SK-N-SH (cell line): Measurements from ENCODE around the gene GALNS. TPM values are rescaled to one million over a fixed set of nuclear protein-coding genes. Genes with fewer than 3 reads are reported as not detected.
"Not testable (repeated sequence)": the region's sequence is repeated elsewhere in the genome, so short reads cannot be mapped to it uniquely, and the experiment has no call there.

Experiments used
- CTCF ChIA-PET: fragments of 300-600, 350-600 bp; formaldehyde crosslinking; extraction: SDS; loops from one replicate; lab custom pipeline; 2021; lab: Yijun Ruan, JAX
- POLR2A ChIA-PET: fragments of 350-600 bp; sonication (Branson Sonifier 250); formaldehyde crosslinking; extraction: SDS; loops from one replicate; lab custom pipeline; 2020; ENCODE audit warnings: antibody characterized with exemption, inconsistent platforms; lab: Yijun Ruan, JAX
- DNase-seq: peaks from one replicate; pipeline ENCODE4 v3.0.0; 2012
- H2AFZ ChIP-seq: fragments of 200-600 bp; sonication (generic); 2 replicates; pipeline ENCODE4 v1.8.1; 2016; ENCODE audit warnings: antibody characterized with exemption, mild to moderate bottlenecking, low read depth
- H3F3A ChIP-seq: fragments of 200-600 bp; sonication (generic); replicated peaks from 2 replicates; pipeline ENCODE3; 2016; ENCODE audit warnings: antibody characterized with exemption, mild to moderate bottlenecking; ENCODE audit not compliant: insufficient read depth
- H3K27ac ChIP-seq, 2 experiments: fragments of 200-500 bp in 1 of 2; fragments of 200-600 bp in 1 of 2; sonication (Bioruptor generic) in 1 of 2; sonication (generic), shearing (Covaris generic) in 1 of 2; 2 replicates each; pipeline versions ENCODE4 v1.5.1 to v1.6.1; 2014 to 2016; ENCODE audit warnings: low read depth in 2 of 2, inconsistent platforms in 1 of 2, low read length in 1 of 2, mild to moderate bottlenecking in 1 of 2, mixed read lengths in 1 of 2
- H3K27me3 ChIP-seq: fragments of 200-600 bp; sonication (generic), shearing (Covaris generic); 2 replicates; pipeline ENCODE4 v1.6.1; 2016; ENCODE audit warnings: mixed run types; ENCODE audit not compliant: insufficient read depth
- H3K36me3 ChIP-seq, 2 experiments: fragments of 200-500 bp in 1 of 2; fragments of 200-600 bp in 1 of 2; sonication (Bioruptor generic) in 1 of 2; sonication (generic) in 1 of 2; replicated peaks in 1 of 2; 2 replicates each; pipeline versions ENCODE3 to v1.5.1; 2014 to 2016; ENCODE audit warnings: low read length in 1 of 2, mild to moderate bottlenecking in 1 of 2; ENCODE audit not compliant: insufficient read depth in 2 of 2, control insufficient read depth in 1 of 2
- H3K4me1 ChIP-seq, 2 experiments: fragments of 200-500 bp in 1 of 2; fragments of 200-600 bp in 1 of 2; sonication (Bioruptor generic) in 1 of 2; sonication (generic), shearing (Covaris generic) in 1 of 2; 2 replicates each; pipeline versions ENCODE4 v1.5.1 to v1.6.1; 2014 to 2016; ENCODE audit warnings: low read depth in 1 of 2, low read length in 1 of 2, mixed run types in 1 of 2; ENCODE audit not compliant: insufficient read depth in 2 of 2, control insufficient read depth in 1 of 2
- H3K4me2 ChIP-seq: fragments of 200-600 bp; sonication (generic), shearing (Covaris generic); 2 replicates; pipeline ENCODE4 v1.6.1; 2017; ENCODE audit warnings: mixed run types
- H3K4me3 ChIP-seq, 2 experiments: fragments of 200-500 bp in 1 of 2; fragments of 200-600 bp in 1 of 2; sonication (Bioruptor generic) in 1 of 2; sonication (generic), shearing (Covaris generic) in 1 of 2; 2 replicates each; pipeline versions ENCODE4 v1.5.1 to v1.8.1; 2014 to 2016; ENCODE audit warnings: low read depth in 2 of 2, inconsistent platforms in 1 of 2, low read length in 1 of 2, mild to moderate bottlenecking in 1 of 2, mixed read lengths in 1 of 2, moderate library complexity in 1 of 2
- H3K79me2 ChIP-seq: fragments of 200-600 bp; sonication (generic); 2 replicates; pipeline ENCODE4 v1.8.1; 2017; ENCODE audit warnings: mild to moderate bottlenecking; ENCODE audit not compliant: insufficient read depth
- H3K9ac ChIP-seq: fragments of 200-600 bp; sonication (generic); 2 replicates; pipeline ENCODE4 v1.6.1; 2017; ENCODE audit warnings: mixed run types
- H3K9me2 ChIP-seq: fragments of 200-600 bp; sonication (generic); 2 replicates; pipeline ENCODE4 v1.6.1; 2017; ENCODE audit warnings: mixed run types
- H3K9me3 ChIP-seq: fragments of 200-600 bp; sonication (generic); 2 replicates; pipeline ENCODE4 v1.6.1; 2017; ENCODE audit warnings: mixed run types, mild to moderate bottlenecking, moderate library complexity
- H4K20me1 ChIP-seq: fragments of 200-600 bp; sonication (generic); 2 replicates; pipeline ENCODE4 v1.6.1; 2017; ENCODE audit warnings: mild to moderate bottlenecking, mixed run types; ENCODE audit not compliant: insufficient read depth
- EZH2phosphoT487 ChIP-seq: fragments of 200-600 bp; sonication (generic); IDR thresholded peaks from 2 replicates; pipeline ENCODE4 v1.6.1; 2017; ENCODE audit warnings: low read depth, mixed run types, mild to moderate bottlenecking, antibody characterized with exemption, moderate library complexity, borderline replicate concordance
- FOXM1 ChIP-seq: IDR thresholded peaks from 2 replicates; pipeline ENCODE4 v1.4.0; 2012; ENCODE audit warnings: low read depth, mild to moderate bottlenecking
- GABPA ChIP-seq: IDR thresholded peaks from 2 replicates; pipeline ENCODE4 v1.4.0; 2012; ENCODE audit warnings: low read depth, mild to moderate bottlenecking
- NFIC ChIP-seq: IDR thresholded peaks from 2 replicates; pipeline ENCODE4 v1.4.0; 2012; ENCODE audit warnings: borderline replicate concordance
- NRF1 ChIP-seq: IDR thresholded peaks from 2 replicates; pipeline ENCODE4 v1.6.1; 2012; ENCODE audit warnings: low read depth, mild to moderate bottlenecking, low read length
- POLR2AphosphoS5 ChIP-seq: IDR thresholded peaks from 2 replicates; pipeline ENCODE4 v1.6.1; 2012; ENCODE audit warnings: low read depth, low read length
- RCOR1 ChIP-seq: fragments of 150-350 bp; IDR thresholded peaks from 2 replicates; pipeline ENCODE4 v1.6.1; 2017; ENCODE audit warnings: antibody characterized with exemption, low read length
- RFX5 ChIP-seq: IDR thresholded peaks from 2 replicates; pipeline ENCODE4 v1.6.1; 2012; ENCODE audit warnings: mild to moderate bottlenecking, improper control_type of control experiment, low read length
- ZBTB33 ChIP-seq: IDR thresholded peaks from 2 replicates; pipeline ENCODE4 v1.4.0; 2012; ENCODE audit warnings: low read depth, borderline replicate concordance
- WGBS: methylation state at CpG from one replicate; pipeline ENCODE4 v1.1.6; 2017; ENCODE audit warnings: low lambda C conversion rate; 5-methylcytosine and 5-hydroxymethylcytosine counted together
- polyA plus RNA-seq, 3 experiments: library from polyadenylated mRNA; depleted of rRNA; stranded (reverse); fragments of >200 nt; gene quantifications; 2 replicates each; pipeline ENCODE4 v1.2.3, GENCODE V29; 2012
- TF ChIP-seq, protein P1 (sequence below): fragments of 200-600 bp; sonication (generic); IDR thresholded peaks from 2 replicates; pipeline ENCODE4 v1.6.1; 2017; ENCODE audit warnings: antibody characterized with exemption, mild to moderate bottlenecking, moderate library complexity
- TF ChIP-seq, protein P2 (sequence below): IDR thresholded peaks from 2 replicates; pipeline ENCODE4 v1.4.0; 2012; ENCODE audit warnings: low read depth, borderline replicate concordance

GALNS gene
- polyA plus RNA-seq, 1 of the 3 experiments (the other 2 are of a cell fraction), result 16.5 TPM

DNA sequence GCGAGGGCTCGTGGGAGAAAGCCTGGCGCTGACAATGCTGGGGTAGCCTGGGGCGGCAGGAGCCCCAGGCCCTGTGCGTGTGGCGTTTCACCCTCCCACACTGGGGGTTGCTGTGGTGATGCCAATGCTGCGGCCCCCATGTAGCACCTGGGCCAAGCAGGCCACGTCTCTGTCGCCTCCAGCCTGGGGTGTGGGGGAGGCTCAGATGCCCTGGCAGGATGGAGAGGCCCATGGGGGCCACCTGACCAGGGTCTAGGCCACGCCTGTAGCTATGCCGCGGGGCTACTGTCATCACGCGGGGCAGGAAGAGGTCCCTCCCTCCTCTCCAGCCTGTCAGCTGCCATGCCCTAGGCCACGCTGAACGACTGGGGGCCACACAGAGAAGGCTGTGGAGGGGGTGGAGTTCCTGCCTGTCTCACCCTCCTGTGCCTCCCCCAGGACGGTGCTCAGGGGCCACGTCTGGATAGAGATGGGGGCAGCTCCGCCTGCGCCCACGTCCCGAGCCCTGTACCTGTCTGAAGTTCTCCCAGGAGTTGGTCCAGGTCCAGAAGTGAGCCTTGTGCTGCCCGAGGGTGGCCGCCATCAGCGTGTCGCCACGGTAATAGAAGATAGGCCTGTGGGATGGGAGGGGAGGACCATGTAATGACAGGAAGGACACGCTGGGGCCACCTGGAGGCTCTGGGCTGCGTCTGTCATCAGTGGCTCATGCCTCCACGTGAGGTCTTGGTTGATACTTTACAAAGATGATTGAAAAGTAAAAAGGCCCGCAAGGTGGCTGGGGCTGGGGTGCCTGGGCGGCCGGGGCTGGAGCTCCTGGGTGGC is 32.3 kb downstream of the GALNS start:
- ChIA-PET POLR2A (no interaction called here), CTCF (interaction anchor here (1.2 kb wide), 2 partner anchors 9 to 343 kb away, joined by 3 read pairs; no protein-coding TSS in a partner anchor)

DNA sequence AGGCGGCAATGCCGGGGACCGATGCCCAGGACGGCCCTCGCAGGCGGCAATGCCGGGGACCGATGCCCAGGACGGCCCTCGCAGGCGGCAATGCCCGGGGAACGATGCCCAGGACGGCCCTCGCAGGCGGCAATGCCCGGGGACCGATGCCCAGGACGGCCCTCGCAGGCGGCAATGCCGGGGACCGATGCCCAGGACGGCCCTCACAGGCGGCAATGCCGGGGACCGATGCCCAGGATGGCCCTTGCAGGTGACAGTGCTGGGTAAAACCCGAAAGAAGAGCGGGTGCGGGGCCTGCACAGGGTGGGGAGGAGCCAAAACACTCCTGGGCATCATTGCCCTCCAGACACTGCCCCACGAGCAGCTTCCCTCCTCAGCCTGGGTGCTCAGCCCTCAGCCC is 33.1 kb downstream of the GALNS start:
- CTCF ChIA-PET, result interaction anchor here (0.6 kb wide), 1 partner anchor 57 kb away, joined by 3 read pairs; no protein-coding TSS in a partner anchor

More for the DNA sequence above, 32.3 kb downstream of the GALNS start:
- no peaks in the 10 kb centered on the region for H3K79me2 ChIP-seq
- H4K20me1 ChIP-seq, result no peaks in the 10 kb centered on the region
- TF ChIP-seq NRF1, result no peak
- TF ChIP-seq NFIC, result no peak
- TF ChIP-seq GABPA, result no peak
- TF ChIP-seq, protein P1, sequence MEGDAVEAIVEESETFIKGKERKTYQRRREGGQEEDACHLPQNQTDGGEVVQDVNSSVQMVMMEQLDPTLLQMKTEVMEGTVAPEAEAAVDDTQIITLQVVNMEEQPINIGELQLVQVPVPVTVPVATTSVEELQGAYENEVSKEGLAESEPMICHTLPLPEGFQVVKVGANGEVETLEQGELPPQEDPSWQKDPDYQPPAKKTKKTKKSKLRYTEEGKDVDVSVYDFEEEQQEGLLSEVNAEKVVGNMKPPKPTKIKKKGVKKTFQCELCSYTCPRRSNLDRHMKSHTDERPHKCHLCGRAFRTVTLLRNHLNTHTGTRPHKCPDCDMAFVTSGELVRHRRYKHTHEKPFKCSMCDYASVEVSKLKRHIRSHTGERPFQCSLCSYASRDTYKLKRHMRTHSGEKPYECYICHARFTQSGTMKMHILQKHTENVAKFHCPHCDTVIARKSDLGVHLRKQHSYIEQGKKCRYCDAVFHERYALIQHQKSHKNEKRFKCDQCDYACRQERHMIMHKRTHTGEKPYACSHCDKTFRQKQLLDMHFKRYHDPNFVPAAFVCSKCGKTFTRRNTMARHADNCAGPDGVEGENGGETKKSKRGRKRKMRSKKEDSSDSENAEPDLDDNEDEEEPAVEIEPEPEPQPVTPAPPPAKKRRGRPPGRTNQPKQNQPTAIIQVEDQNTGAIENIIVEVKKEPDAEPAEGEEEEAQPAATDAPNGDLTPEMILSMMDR, result no peak
- TF ChIP-seq FOXM1, result no peak
- TF ChIP-seq RCOR1, result no peak
- TF ChIP-seq, protein P2, sequence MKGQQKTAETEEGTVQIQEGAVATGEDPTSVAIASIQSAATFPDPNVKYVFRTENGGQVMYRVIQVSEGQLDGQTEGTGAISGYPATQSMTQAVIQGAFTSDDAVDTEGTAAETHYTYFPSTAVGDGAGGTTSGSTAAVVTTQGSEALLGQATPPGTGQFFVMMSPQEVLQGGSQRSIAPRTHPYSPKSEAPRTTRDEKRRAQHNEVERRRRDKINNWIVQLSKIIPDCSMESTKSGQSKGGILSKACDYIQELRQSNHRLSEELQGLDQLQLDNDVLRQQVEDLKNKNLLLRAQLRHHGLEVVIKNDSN, result no peak
- no peak for TF ChIP-seq ZBTB33
- no peak for TF ChIP-seq POLR2AphosphoS5
- TF ChIP-seq RFX5, result no peak
- TF ChIP-seq EZH2phosphoT487, result no peak
- no peak for DNase-seq
- WGBS, result 91% methylated on average over 13 of the region's 33 CpGs
- H2AFZ ChIP-seq, result no peak overlapping the region
- no peaks in the 10 kb centered on the region for H3K4me1 ChIP-seq
- no peak overlapping the region for H3K27ac ChIP-seq
- no peaks in the 10 kb centered on the region for H3K9me3 ChIP-seq
- no peaks in the 10 kb centered on the region for H3K9me2 ChIP-seq
- no peak overlapping the region for H3K9ac ChIP-seq
- no peak overlapping the region for H3K4me2 ChIP-seq
- H3K4me3 ChIP-seq, result no peak overlapping the region
- H3F3A ChIP-seq, result no peaks in the 10 kb centered on the region
- H3K27me3 ChIP-seq, result no peaks in the 10 kb centered on the region
- H3K36me3 ChIP-seq, result peaks cover 0 to 19% of the 10 kb centered on the region in 2 experiments

More for the DNA sequence above, 33.1 kb downstream of the GALNS start:
- H4K20me1 ChIP-seq, POLR2A ChIA-PET, H3K79me2 ChIP-seq, H3K9me2 ChIP-seq, DNase-seq, H2AFZ ChIP-seq, H3K27me3 ChIP-seq, H3F3A ChIP-seq, H3K9ac ChIP-seq, H3K27ac ChIP-seq, H3K4me2 ChIP-seq, H3K4me3 ChIP-seq, H3K9me3 ChIP-seq, H3K4me1 ChIP-seq: not testable (repeated sequence)
- WGBS, result 97% methylated on average over 24 of the region's 31 CpGs
- peaks cover 0 to 19% of the 10 kb centered on the region in 2 experiments for H3K36me3 ChIP-seq
